GM18873 (cell line): ENCODE data around the gene ZNF653.

Experiments used
- ATAC-seq: cut with Tn5 transposase; IDR thresholded peaks from one replicate; pipeline ENCODE4 v1.9.1; 2021; ENCODE audit warnings: mild to moderate bottlenecking, moderate library complexity, moderate number of reproducible peaks; ENCODE audit not compliant: unreplicated experiment, low FRiP score

ZNF653 gene

DNA sequence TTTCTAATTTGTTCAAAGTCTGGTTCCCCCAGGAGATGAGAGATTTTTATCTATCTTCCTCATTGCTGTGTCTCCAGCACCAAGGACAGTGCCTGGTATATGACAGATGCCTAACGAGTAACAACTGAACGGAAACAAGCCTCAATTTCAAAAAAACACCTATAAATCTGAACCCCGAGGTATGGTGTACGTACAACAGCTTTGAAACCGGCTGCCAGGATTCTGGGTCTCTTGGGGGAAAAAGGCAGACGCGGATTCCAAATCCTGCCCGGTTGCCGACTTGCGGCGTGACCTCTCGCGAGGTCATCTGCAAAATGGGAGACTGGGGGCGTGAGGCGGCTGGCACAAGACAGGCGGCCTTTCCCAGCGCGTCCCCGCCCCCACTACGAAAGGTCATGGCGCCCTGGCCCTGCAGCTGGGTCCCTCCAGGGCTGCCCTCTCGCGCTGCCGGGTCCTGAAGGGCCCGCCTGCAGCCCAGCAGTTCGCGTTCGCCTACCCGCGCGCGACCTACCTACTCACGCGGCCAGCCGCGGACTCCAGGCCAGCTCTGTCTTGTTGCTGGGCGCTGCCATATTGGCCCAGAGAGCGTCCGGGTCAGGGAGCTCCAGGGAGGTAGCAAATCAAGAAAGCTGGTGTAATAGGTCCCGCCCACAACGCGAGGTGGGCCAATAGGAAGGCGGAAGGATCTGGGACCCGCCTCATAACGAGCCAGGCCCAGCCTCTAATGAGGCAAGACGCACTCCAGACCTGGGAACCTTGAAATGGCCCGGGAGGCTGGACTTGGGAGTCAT is 23.1 kb upstream of the ZNF653 start, which contains the start of gene ECSIT:
Gene ECSIT (minus strand): TSS at position 584 of the 791 bp plus-strand sequence. CDS start 9,964 bp downstream, outside the sequence.
- ATAC-seq = peak; percentile 90

- ATAC-seq = no peak
Measured at GRCh38 chr19:11519138-11519537, 13.5 kb upstream of the ZNF653 start.

DNA sequence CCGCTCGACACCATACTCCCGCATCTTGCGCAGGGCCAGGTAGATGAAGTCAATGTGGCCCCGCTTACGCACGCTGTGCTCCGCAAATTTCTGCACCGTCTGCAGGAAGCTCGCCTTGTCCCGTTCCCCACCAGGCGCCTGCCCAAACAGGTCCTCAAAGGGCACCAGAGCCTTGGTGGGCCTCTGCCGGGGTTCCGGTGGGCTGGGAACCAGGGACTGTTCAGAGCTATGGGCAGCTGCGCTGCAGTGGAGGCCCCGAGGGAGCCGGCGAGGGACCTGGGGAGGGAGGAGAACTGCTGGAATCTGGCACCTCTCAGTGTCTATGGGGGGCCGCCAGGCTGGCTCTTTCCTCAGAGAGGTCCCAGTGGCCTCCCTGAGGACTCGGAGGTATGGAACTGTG is 8.3 kb upstream of the ZNF653 start:
- ATAC-seq = no peak

DNA sequence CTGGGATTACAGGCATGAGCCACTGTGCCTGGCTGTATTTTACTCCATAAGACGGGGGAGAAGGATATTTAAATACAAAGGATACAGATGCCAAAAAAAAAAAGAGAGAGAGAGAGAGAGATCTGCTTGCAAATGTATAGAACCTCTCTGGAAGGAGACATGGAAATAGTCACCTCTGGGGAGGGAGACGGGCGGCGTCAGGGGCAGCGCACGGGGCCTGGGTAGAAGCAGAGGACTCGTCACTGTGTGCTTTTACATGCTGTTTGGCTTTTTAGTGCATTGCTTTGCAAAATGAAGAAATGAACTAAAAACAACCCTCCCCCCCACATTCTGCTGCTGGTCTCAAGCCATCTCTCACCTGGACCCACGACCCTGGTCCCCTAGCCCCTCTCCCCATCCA is 4.8 kb upstream of the ZNF653 start:
- no peak for ATAC-seq

DNA sequence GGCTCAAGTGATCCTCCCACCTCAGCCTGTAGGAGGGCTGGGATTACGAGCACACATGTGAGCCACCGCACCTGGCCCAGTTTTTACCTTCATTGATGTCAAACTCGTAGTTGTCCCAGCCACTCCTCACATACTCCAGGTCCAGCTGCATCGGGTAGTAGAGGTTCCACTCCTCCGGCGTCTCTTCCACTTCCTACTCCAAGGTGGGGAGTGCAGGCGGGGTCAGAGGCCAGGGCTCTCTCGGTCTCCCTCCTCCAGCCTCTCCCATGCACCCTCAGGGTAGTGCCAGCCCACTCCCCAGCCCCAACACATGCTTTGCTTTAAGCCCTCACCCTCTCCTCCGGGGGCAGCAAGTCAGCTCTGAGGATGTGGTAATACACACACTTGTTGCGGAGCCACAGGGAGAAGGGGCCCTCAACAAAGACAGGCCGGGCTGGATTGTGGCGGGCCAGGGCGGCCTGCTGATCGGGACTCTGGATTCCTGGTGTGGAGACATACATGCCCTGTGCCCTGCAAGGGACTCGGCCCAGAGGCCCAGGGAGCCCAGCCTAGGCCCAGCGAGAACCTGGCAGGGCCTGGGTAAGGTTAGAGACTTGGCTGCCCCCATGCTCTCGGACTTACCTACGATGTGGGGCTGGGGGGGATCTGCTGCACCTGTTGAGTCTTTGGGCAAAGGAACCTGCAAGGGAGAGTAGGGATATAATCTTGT is 1.9 kb upstream of the ZNF653 start:
- no peak for ATAC-seq

DNA sequence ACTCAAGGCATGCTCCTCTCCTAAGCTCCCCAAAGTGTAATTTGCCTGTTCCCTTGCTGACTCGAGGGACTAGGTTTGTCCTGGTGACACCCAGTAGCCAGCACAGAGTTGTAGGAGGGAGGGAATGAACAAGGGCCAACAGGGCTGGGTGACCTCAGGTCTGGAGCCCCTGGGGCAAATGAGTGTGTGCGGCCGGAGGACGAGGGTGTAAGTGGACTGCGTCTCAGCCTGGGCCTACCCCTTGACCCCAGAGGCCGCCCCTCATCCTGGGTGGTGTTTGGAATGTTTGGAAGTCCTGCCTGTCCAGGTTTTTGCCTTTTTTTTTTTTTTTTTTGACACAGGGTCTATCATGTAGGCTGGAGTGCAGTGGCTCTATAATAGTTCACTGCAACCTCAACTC is 1.3 kb upstream of the ZNF653 start:
- no peak for ATAC-seq

DNA sequence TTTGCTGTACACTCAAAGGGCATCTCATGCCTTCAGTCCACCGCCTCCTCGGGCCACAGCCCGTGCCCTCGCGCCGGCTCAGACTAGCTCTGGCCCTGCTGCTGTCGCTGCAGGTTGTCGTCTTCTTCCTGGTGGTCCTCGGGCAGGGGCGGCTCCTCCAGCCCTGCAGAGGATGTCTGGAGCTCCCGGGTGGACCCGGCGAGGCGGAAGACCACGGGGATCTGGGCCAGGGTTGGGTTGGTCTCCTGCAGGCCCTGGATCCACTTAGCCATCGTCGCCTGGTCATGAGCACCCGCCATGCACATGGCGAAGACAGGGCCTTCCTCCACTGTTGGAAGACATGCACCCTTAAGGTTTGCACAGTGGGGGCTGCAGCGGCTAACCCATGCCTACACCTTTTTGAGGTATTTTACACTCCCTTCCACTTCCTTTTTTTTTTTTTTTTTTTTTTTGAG is 489 bp upstream of the ZNF653 start:
- ATAC-seq = peak; percentile 23

DNA sequence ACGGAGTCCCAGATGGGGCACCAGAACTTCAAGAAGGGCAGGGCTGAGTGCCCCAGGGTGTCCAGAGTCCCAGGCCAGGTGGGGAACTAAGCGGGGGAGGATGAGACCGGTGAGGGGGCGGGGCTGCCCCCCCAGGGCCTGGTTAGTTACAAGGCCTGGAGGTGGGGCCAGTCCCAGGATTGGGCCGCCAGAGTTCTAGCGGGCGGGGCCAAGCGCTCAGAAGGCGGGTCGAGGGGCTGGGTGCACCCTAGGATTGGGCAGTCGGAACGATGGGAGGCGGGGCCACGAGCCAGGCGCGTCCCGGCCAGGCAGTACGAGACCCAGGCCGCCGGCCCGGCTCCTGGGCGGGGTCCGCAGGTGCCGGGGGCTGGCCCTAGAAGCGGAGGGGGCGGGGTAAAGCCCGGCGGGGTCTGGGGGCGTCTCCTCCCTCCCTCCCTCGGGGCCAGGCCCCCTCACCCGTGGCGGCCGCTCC is 571 bp downstream of the ZNF653 start:
- peak; percentile 88 for ATAC-seq

DNA sequence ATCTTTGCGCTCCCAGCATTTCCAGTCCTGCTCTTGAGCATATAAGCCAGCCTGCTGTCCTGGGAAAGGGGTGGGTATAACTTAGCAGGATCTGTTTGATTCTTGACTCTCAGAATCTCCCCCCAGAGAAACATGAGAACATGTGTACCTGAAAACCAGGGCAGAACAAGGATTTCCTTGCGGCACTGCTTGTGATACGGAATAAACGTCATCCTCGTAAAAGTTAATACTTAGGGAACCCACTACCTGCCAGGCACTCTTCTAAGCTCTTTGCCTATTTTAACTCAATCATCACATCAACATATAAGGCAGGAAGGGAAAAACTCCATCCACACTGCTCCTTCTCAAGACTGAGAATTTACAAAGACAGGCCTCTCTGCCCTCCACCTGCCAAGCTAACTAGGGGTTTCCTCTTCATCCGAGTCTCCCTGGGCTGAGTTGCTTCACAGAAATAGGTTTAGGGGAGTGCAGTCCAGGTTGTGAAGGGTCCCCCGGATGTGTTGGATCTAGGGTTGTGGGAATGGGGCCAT is 1.1 kb downstream of the ZNF653 start:
- no peak for ATAC-seq

GRCh38 chr19:11499890-11500420 is 5.7 kb downstream of the ZNF653 start:
- ATAC-seq = no peak

DNA sequence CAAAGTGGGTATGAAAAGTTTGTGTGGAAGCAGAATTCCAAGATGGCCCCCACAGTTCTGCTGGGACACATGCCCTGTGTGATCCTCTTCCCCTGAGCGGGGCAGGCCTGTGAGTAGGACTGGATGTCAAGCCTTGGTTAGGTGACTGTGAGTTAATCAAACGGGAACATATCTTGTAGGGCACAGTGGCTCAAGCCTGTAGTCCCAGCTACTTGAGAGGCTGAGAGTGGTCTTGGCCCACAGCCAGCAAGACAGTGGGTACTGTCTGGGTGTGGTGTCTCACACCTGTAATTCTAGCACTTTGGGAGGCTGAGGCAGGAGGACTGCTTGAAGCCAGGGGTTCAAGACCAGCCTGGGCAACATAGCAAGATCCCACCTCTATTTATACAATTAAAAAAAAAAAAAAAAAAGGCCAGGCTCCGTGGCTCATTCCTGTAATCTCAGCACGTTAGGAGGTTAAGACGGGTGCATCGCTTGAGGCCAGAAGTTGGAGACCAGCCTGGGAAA is 6.4 kb downstream of the ZNF653 start:
- ATAC-seq = no peak

GRCh38 chr19:11496391-11497163 is 9.1 kb downstream of the ZNF653 start:
- no peak for ATAC-seq

DNA sequence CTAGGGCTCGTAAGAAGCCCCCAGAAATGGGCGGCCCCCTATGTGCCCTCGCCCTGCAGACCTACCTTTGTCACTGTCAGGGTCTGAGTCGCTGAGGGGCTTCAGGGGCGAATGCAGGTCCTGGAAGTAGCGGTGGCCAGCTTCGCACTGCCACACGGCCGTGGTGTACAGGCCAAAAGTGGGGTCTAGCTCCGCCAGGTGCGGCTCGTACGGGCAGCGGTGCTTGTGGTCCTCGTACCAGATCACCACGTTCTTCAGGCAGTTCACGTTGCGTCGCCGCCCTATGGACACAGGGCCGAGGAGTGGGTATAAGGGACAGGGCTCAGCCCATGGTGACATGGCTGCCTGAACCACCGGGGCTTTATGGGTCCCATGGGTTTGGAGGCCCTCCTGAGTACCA is 9.8 kb downstream of the ZNF653 start:
- ATAC-seq = no peak

GRCh38 chr19:11495481-11495880 is 10.2 kb downstream of the ZNF653 start:
- no peak for ATAC-seq

DNA sequence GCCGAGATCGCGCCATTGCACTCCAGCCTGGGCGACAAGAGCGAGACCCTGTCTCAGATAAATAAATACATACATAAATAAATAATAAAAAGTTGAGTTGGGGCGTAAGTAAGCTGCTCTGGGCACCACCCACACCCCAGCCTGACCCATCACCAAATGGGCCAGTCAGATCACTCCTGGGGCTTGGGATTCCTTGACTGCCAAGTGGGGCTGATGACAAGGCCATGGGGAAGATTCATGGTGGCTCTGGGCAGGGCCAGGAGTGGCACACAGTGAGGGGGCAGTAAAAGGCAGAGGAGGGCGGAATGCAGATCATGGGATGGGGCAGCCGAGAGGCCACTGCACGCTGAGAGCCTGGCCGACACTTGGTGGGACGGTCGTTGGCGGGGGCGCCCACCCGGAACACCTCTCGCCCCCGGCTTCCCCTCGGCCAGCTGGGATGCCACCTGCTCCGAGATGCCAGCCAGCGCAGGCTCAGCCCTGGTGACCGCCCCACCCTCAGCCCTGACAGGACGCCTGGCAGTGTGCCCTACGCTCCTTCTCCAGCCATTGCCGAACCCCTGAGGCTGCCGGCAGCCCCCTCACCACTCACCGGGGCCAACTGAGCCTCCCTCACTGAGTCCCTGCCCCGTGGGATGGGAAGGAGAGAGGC is 10.9 kb downstream of the ZNF653 start:
- no peak for ATAC-seq

- no peak for ATAC-seq
Measured at GRCh38 chr19:11489378-11489777, 16.3 kb downstream of the ZNF653 start.

- ATAC-seq = no peak
Measured at GRCh38 chr19:11486661-11487503, 18.8 kb downstream of the ZNF653 start.

DNA sequence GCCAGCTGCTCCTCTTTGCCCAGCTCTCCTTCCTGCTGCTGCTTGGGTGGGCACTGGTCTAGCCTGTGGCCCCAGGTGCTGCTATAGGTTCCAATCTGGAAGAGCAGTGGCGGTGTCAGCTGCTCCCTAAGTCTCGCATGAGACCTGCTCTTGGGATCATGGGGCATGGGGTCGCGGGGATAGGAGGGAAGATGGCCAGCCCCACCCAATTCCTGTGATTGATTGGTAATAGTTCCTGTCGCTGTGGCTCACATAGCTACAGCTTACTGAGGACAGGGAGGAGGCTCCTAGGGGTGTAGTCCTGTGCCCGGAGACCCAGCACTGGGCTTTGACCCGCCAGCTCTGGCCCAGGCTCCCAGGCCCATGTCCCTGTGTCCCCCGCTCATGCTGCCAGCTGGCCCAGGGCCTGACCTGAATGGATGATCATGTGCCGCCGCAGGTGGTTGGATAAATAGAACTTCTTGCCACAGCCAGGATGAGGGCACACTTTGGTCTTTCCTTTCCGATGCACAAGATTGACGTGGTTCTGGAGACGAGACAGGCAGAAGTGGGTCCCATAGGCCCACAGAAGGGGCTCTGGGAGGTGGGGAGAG is 20.3 kb downstream of the ZNF653 start:
- ATAC-seq = no peak
